ENCODE data around the gene ZRANB1.

Gene ZRANB1

DNA sequence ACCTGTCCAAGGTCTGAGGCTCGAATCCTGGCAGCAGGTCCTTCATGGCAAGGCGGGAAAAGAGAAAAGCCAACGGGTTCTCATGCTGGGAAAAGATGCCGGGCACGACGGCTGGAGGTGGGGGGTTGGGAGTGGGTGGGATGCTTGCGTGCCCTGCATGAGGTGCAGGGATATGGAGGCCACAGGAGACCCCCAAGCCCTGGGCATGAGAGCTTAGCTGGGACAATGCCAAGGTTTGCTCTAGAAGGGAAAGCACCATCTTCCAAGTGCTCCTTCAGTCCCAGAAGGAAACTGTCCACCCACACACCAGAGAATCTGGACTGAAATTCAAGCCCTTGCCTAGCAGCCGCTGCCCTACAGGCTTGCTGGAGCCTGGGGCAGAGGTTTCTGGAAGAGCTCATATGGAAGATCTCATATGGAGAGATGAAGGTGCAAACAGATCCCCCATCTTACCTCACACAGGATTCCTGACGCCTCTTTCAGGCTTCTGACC is 64.3 kb downstream of the ZRANB1 start:
- no peak for DNase-seq (ENCODE audit: low spot score)

- no peak for DNase-seq (ENCODE audit: low spot score)
Measured at GRCh38 chr10:125006921-125007426, 65.1 kb downstream of the ZRANB1 start.

DNA sequence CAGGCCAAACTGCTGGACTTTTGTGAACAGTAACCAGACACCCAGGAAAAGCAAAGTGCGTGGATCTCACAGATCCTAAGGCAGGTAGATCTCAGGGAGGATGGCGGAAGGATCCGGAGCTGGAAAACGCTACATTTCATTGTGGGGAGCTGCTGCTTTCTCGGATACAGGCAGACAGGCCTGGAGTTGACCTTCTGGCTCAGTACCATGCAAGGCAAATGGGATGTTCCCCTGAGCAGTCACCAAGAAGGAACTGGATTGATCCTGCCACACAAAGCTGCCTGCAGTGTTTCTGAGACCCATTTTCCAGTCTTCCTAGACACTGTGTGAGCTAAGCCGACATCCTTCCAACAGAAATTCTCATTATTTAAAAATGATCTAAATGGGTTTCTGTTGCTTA is 65.5 kb downstream of the ZRANB1 start:
- no peak for DNase-seq (ENCODE audit: low spot score)

GRCh38 chr10:125008689-125009638 is 67.0 kb downstream of the ZRANB1 start:
- DNase-seq (ENCODE audit: low spot score): no peak

DNA sequence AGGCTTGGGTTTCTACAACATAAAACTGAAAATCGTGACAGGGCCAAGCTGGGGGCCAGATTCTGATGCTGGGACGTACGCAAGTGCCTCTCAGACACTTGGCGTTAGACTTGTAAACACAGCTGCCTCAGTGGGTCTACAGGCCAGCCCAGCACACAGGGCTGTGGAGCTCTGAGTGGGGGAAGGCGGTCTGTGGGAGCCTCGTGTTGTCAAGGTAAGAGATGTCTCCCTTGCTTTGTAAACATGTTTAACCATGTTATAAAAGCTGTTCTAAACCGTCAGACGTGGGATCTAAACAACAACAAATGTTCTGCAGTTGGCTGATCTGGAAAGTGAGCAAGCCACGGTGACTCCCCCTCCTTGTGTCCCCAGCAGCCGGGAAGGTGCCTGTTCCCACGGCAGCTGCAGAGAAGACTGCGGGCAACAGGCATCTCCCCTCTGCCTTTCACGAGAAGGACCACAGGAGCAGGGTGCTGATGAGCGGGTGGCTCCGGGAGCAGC is 67.8 kb downstream of the ZRANB1 start:
- DNase-seq (ENCODE audit: low spot score): no peak

GRCh38 chr10:125010362-125010761 is 68.4 kb downstream of the ZRANB1 start:
- DNase-seq (ENCODE audit: low spot score): no peak

DNA sequence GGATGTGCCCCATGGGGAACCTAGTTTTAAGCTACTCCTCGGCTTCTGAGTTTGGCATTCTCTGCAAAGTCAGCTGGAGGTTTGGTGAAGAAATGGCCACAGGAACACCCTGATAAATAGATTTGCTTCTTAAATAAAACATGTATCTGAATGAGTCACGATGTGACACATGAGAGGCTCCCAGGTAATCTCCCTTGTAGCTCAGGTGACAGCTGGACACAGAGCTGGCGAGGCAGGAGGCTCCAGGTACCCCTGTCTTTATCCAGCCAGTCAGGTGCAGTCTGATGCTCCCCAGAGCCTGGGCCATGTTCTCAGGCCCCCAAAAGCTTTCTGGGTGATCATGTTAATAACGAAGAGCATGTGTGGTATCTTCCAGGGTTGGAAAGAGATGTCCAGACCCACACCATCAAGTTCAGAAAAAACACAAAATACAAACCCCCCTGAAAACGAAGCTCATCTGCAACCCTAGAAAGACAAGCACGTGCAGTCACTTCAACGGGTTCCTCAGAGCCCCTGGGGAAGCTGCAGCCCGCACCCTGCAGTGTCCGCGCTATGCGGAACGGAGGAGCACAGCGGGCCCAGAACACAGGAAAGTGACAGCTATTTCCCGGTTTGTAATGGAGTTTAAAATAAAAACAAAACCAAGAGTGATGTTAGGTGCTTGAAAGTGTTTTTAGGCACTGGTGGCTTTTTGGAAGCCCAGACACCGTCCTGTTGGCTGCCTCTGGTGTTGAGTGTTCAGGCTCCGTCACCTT is 69.4 kb downstream of the ZRANB1 start:
- DNase-seq (ENCODE audit: low spot score): no peak

DNA sequence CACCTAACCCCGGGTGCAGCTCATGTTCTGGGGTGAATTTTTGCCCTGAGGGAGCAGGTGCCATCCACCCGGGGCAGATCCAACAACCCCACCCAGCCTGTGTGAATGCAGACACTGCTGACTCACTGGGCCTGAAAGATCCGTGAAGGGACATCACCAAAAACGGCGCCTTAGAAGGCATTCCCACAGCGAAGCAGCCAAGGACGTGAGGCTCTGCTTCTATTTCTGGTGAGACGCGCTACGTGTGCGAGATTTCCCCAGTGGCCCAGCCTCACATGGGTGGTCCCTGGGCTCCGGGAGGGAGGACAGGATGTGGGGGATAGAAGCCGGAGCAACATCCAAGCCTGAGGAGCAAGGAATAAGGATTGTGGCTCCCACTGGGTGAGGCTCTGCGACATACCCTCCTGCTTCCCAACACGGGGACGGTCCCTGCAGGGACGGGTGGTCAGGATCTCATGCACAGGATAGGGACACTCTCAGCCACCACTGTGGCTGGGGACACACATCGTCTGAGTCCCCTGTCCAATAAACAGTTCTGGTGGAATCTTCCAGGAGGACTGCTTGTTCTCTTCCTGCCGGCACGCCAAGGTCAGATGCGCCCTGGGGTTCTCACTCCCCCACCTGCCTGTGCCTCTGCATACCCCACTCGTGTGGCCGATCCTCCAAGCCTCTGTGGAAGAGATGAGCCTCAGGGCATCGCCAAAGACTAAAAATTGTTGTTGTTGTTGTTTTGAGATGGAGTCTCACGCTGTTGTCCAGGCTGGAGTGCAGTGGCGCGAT is 70.2 kb downstream of the ZRANB1 start:
- no peak for DNase-seq (ENCODE audit: low spot score)

DNA sequence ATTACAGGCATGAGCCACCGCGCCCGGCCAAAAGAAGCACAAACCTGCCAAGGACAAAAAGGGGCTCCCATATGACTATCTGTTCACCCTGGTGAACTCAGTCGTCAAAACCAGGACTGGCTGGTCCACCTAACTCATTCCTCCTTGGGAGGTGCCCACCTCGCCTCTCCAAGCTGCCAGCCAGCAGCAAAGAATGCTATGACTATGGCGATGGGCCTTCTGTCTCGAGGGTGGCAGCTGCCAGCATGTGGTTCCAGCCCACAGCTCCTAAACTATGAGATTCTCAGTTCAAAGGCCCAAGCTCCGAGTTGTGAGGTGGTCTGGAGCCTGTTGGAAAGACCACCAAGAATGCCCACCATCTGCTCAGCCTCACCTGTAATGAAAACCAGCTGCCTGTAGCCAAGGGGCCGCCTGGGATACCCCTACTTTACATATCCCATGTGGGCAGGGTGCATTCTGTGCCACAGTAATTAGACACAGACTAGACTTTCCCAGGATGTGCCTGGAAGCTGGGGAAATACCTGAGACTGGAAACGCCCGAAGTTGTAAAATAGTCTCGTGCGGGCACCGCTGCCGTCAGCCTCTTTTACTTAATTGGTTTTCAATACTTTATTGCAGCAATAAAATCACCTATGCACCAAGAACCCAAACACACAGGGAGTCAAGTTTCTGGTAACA is 71.1 kb downstream of the ZRANB1 start:
- DNase-seq (ENCODE audit: low spot score): no peak

DNA sequence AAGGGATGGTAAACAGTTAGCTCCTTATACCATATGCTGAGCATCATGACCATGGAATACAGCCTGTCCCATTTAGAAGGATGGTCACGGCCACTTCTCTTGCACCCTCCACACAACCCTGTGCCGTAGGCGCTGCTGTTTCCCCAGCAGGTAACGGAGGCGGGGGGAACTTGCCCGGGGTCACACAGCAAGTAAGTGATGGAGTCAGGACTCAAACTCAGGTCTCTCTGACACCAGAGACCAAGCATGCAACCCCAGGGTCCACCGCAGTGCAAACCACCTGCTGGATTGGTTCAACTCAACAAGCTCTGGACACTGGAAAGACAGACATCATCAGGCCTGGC is 71.6 kb downstream of the ZRANB1 start:
- no peak for DNase-seq (ENCODE audit: low spot score)

- DNase-seq (ENCODE audit: low spot score): no peak
Measured at GRCh38 chr10:125014086-125014830, 72.3 kb downstream of the ZRANB1 start.

DNA sequence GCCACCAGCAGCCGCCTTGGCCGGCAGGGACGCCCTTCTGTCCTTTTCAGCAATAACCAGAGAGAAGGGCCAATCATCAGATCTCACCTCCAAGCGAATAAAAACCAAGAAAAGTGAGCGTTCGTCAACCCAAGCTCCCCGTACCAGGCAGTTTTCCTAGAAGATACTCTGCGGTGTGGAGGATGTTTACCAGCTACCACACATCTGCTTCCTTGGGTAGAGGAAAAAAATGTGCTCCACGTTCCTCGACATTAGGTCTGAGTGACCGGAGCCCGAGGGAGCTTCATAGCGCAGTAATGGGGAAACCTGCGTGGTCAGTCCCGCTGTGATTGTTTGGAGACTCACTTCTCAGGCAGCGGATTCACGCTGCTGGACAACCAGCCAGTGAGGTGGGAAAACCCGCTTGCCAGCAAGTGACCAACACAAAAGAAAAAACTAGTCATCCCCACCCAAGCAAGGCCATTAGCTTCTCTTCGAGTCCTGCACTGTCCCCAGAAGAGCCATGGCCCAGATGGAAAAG is 73.0 kb downstream of the ZRANB1 start:
- no peak for DNase-seq (ENCODE audit: low spot score)

GRCh38 chr10:125015356-125015944 is 73.5 kb downstream of the ZRANB1 start:
- DNase-seq (ENCODE audit: low spot score): peak; percentile 7

- no peak for DNase-seq (ENCODE audit: low spot score)
Measured at GRCh38 chr10:125016123-125016522, 74.2 kb downstream of the ZRANB1 start.

DNA sequence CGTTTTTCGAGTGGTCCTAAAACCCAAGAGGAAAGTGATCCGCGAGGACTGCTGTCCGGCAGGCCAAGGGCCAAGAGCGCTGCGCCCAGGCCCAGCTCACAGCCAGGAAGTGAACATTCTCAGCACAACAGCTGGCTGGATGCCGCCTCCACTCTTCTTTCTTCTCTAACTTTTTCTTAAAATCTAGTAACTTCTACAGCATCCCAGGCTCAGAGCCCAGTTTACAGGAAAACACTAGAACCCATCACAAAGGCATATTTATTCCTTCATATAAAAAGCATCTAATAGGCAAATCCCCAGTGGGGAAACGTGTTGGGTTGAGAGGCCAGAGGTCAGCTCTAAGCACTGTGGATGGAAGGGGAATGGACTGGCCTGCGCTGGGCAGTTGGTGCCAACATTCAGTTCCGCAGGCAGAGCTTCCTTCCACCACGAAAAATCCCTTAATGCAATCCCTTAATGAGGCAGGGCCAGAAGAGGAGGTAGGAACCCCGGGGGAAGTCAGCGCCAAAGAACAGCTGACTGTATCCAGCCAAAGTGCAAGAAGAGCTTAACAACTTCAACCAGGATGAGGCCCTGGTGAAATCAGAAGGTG is 74.8 kb downstream of the ZRANB1 start:
- DNase-seq (ENCODE audit: low spot score): no peak

DNA sequence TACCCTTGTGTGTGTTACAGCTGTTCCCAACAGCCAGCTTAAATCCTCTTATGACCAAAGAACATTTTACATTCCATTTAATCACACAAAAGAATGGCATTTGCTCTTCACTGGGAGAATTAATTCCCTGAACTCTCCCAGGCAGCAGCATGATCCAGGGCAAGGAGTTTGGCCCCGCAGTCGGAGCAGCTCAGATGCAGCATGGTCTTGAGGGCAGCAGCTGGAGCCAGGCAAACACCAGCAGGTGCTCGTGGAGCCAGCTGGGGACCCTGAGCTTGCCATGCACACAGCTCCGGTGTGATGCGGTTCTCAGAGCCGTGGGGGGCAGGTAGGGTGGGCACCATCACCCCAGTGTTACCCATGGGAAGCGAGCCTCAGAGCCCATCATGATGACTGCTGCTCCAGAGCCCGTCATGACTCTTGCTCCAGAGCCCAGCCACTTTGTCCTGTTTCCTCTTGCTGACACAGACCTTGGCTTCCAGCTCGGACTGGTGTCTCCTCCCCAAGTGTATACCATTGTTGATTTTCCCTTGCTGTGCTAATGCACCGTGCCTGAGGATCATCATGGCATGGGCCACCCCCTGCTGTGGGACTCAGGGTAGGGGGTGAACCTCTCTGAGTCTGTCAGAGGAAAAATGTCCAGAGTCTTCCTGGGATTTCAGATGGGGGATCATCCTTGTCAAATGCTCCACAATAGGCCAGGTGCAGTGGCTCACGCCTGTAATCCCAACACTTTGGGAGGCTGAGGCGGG is 75.8 kb downstream of the ZRANB1 start:
- DNase-seq (ENCODE audit: low spot score): no peak

DNA sequence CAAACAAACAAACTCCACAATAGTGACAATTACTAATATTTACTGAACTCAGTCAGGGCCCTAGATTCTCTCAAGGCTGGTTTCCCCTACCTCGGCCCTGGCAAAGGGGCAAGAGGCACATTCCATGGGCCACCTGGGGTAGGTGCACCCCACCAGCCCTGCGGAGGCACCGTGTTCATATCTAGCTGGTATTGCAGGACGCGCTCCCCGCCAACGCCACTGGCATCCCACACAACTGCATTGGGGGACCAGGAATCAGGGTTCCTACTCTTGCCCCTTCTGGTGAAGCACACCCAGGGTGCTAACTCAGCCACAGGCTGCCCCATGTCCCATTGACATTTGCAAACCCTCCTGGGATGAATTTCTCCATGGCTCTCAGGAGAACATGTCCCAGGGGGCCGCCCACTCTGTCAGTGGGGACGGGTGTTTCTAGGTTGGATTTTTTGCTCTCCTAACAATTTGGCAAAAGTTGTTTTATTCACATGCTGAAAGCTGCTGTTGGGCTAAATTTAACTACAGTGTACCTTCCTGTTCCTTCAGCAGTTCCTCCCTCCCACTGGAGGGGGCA is 76.7 kb downstream of the ZRANB1 start:
- no peak for DNase-seq (ENCODE audit: low spot score)

DNA sequence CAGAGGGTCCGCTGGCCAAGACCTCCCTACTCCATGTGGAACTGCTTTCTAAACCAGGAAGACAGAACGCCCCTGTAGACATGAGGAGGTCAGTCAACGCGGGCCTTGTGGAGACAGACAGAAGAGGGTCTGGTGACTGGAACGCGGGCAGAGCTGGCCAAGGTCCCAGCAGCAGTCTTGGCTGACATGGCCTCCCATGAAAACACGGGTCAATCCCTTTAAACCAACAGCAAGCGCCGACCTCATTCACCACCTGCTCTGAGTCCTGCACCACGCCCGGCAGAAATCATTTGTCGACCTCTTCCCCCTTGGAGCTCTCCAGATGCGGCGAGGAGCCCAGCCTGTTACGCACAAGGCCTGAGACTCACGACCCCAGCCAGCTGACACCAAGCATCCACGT is 78.5 kb downstream of the ZRANB1 start:
- DNase-seq (ENCODE audit: low spot score): no peak

GRCh38 chr10:125020871-125021270 is 78.9 kb downstream of the ZRANB1 start:
- no peak for DNase-seq (ENCODE audit: low spot score)
